Measurements from ENCODE around the gene BCL11B.

The BCL11B gene

GRCh38 chr14:99267381-99267780 is 4.6 kb downstream of the BCL11B start:
- no peak for DNase-seq

- peak; percentile 86 for DNase-seq
Measured at GRCh38 chr14:99266181-99267178, 5.5 kb downstream of the BCL11B start.

GRCh38 chr14:99265571-99265970 is 6.4 kb downstream of the BCL11B start:
- DNase-seq = no peak

GRCh38 chr14:99264691-99265450 is 7.1 kb downstream of the BCL11B start:
- no peak for DNase-seq

GRCh38 chr14:99263564-99264330 is 8.2 kb downstream of the BCL11B start:
- DNase-seq = no peak

- peak; percentile 68 for DNase-seq
Measured at GRCh38 chr14:99262977-99263448, 9.0 kb downstream of the BCL11B start.

- DNase-seq = no peak
Measured at GRCh38 chr14:99261912-99262787, 9.8 kb downstream of the BCL11B start.

- no peak for DNase-seq
Measured at GRCh38 chr14:99260587-99261551, 11.1 kb downstream of the BCL11B start.

- no peak for DNase-seq
Measured at GRCh38 chr14:99260116-99260515, 11.9 kb downstream of the BCL11B start.

GRCh38 chr14:99258876-99259726 is 12.9 kb downstream of the BCL11B start:
- DNase-seq = no peak

GRCh38 chr14:99258341-99258861 is 13.6 kb downstream of the BCL11B start:
- DNase-seq = peak; percentile 57

GRCh38 chr14:99257673-99258221 is 14.2 kb downstream of the BCL11B start:
- no peak for DNase-seq

GRCh38 chr14:99257122-99257672 is 14.8 kb downstream of the BCL11B start:
- no peak for DNase-seq

GRCh38 chr14:99256483-99256874 is 15.5 kb downstream of the BCL11B start:
- DNase-seq = no peak

GRCh38 chr14:99255621-99256482 is 16.1 kb downstream of the BCL11B start:
- no peak for DNase-seq

GRCh38 chr14:99254328-99255009 is 17.5 kb downstream of the BCL11B start:
- no peak for DNase-seq

- no peak for DNase-seq
Measured at GRCh38 chr14:99253890-99254289, 18.1 kb downstream of the BCL11B start.

All from islet precursor cell (in vitro differentiated cells).